ENCODE measurements around the gene LIMS4.
"Not testable (repeated sequence)": the region's sequence is repeated elsewhere in the genome, so short reads cannot be mapped to it uniquely, and the experiment has no call there.

Gene LIMS4

DNA sequence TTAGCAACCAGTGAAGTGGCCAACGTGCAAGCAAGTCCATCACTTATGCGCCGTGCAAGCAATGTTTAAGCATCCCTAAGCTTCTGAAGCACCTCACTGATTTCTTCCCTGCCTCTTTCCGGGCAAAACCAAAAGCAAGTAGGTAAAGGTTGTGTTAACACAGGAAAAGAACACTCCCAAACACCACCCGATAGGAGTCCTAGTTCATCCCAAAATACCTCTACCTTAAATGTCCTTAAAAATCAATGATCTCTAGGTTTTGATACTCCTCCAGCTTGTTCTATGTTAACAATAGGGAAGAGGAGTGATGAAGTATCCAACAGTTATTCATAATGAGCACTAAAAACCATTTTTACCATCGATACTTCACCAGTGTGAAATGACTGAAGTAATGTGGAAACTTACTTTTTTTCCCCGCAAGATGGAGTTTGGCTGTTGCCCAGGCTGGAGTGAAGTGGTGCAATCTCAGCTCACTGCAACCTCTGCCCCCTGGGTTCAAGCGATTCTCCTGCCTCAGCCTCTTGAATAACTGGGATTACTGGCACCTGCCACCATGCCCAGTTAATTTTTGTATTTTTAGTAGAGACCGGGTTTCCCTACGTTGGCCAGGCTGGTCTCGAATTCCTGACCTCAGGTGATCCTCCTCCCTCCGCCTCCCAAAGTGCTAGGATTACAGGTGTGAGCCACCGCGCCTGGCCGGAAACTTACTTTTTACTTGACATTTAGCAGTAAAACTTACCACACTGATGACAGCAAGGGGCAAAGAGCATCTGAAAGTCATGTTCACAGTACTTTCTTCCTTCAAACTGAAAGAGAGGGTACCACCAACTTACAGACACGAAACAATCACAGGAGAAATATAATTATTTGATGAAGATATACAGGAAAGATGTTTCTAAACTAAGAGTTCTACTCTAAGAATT is 16.1 kb downstream of the LIMS4 start:
- not testable (repeated sequence) for DNase-seq (ENCODE audit: low read depth, low spot score)

DNA sequence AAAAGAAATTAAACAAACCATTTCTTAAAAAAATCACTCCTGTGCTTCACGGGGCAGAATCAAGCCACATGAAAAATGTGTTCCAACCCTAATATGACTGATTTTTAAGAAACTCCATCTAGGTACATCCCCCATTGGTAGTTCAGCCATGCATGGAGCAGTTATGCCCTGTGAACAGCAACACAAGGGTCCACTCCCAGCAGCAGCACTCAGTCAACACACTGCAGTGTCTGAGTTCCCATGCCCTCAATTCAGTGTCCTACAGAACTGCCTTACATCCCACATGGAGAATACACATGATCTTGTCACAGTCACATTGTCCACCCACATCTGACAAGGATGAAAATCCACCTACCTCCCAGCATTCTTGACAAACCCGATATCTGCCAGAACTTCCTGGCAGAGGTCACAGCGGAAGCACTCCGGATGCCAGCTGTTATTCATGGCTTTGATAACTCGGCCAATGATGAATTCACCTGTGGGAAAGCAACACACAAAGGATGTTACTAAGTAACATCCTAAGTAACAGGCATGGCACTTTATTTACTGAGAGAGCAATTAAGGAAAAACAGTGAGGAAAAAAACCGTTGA is 17.4 kb downstream of the LIMS4 start:
- not testable (repeated sequence) for DNase-seq (ENCODE audit: low read depth, low spot score); H3K4me3 ChIP-seq (ENCODE audit: low read length)

More for the DNA sequence above, 16.1 kb downstream of the LIMS4 start:
- H3K4me3 ChIP-seq (ENCODE audit: low read length), result not testable (repeated sequence)

DNA sequence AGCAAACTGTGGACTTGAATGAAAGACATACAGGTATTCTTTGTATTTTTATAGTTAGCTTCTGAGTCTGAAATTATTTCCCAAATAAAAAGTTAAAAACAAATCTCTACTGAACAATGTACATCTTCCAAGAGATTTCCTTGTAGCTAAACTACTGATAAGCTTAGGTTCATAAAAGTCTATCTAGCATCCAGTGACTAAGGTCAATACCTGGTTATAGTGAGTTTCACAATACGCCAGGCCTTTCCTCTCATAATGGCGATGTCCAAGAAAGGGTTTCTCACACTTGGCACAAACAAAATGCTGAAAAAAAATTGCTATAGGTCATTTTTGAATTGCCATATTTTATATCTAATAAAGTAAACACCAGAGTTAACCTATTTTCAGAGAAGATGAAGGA is 21.7 kb downstream of the LIMS4 start:
- not testable (repeated sequence) for DNase-seq (ENCODE audit: low read depth, low spot score); H3K4me3 ChIP-seq (ENCODE audit: low read length)

DNA sequence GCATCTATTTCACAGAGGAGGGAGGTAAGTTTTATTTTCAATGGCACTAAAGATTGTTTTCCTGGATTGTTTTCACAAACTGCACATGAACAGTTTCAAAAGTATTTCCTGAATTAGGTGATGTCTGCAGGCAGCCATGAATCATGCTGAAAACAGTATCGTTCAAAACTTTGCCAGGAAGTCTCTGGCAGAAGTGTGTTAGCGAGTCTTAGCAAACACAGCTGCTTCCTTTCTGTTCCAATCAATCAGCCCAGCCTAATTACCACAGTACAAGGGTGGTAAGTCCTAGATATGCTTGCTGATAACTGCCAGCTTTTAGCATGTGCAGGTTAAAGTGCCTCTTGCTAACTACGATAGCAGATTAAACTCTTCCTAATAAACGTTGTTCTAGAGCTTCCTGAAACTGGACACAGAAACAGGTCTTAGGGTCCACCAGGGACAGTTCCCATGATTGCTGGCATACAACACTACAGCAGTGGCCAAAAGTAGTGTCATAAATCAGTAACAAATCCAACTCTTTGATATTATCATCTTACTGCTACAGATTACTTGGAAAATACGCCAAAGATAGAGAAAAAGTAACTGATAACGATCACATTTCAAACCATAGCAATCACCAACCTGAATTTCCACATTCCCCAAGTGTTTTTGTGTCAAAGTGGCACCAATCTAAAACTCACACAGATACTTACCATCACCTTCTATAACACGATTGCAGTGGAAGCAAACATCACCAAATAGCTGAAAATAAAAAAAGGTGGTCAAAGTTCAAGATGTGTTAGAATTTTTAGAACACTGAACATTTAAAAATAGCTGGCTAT is 23.3 kb downstream of the LIMS4 start:
- H3K4me3 ChIP-seq (ENCODE audit: low read length); DNase-seq (ENCODE audit: low read depth, low spot score): not testable (repeated sequence)

DNA sequence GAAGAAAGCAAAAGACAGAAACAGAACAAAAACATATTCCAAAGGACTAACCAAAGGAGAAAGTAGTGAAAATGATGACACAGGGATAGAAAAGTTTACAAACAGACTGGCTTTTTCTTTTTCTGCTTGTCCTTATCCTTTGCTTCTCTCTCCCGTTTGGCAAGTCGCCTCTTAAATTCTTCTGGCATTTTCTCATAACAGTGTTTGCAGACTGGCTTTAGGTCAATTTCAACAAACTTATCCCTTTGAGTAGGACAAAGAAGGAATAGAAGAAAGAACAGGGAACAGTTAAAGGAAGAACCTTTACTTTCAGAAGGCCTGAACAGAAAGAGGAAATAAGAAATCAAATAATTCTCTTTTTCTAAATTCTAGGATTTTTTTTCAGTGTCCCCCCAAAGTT is 26.0 kb downstream of the LIMS4 start:
- not testable (repeated sequence) for H3K4me3 ChIP-seq (ENCODE audit: low read length); DNase-seq (ENCODE audit: low read depth, low spot score)

DNA sequence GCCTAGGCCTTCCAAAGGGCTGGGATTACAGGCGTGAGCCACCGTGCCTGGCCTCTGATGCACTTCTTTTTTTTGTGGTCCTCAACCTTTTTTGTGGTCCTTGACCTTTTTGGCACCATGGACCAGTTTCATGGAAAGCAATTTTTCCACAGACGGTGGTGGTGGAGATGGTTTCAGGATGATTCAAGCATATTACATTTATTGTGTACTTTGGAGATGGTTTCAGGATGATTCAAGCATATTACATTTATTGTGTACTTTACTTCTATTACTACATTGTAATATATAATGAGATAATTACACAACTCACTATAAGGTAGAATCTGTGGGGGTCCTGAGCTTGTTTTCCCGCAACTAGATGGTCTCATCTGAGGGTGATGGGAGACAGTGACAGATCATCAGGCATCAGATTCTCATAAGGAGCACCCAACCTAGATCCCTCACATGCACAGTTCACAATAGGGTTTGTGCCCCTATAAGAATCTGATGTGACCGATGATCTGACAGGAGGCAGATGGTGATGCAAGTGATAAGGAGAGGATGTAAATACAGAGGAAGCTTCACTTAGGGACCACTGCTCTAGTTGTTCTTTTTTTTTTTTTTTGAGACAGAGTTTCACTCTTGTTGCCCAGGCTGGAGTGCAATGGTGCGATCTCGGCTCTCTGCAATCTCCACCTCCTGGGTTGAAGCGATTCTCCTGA is 29.2 kb downstream of the LIMS4 start:
- DNase-seq (ENCODE audit: low read depth, low spot score), result not testable (repeated sequence)

DNA sequence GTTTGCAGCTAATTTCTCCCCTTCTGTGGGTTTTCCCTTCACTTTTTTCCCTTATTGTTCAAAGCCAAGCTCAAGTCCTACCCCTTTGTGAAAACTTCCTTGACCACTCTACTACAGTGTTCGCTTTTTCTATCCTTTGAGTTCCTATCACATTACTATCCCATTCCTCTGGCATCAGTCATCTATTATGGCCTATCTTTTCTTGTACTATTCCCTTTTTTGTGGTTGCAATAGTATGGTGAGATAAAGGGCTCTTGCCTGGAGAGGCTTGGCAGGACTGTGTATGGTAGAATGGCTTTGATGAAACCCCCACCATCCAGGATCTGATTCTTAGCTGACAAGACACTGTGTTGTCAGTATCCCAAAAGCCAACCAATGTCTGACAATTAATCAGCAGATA is 30.7 kb downstream of the LIMS4 start:
- not testable (repeated sequence) for H3K4me3 ChIP-seq (ENCODE audit: low read length); DNase-seq (ENCODE audit: low read depth, low spot score)

More for the DNA sequence above, 29.2 kb downstream of the LIMS4 start:
- not testable (repeated sequence) for H3K4me3 ChIP-seq (ENCODE audit: low read length)

DNA sequence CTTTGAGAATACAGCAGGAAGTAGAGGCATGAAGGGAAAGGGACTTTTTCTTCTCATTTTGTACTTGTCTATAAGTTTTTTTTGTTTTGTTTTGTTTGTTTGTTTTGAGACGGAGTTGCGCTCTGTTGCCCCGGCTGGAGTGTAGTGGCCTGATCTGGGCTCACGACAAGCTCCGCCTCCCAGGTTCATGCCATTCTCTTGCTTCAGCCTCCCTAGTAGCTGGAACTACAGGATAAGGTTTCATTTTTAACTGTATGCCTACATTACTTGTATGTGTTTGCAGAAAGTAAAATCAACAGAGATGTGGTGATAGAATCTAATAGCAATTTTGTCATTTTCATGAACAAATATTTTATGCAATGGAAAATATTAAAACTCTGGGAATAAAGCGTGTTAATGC is 38.1 kb downstream of the LIMS4 start:
- DNase-seq (ENCODE audit: low read depth, low spot score); H3K4me3 ChIP-seq (ENCODE audit: low read length): not testable (repeated sequence)

DNA sequence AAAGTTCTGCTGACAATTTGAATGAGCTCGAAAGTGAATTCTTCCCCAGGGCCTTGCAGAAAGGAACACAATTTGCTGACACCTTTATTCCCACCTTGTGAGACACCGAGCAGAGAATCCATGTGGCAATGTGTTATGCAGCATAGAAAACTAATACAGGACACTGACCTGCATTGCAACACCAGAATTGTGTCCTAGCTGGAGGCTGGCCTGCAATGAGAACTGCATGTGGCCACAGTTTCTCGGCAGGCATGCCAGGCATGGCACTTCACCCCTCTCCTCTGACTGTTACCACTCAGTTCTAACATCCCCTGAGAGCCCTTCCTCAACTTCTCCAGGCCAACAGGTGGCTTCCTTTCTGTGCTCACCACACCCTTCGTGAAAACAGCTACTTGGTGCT is 46.9 kb downstream of the LIMS4 start:
- not testable (repeated sequence) for DNase-seq (ENCODE audit: low read depth, low spot score); H3K4me3 ChIP-seq (ENCODE audit: low read length)

DNA sequence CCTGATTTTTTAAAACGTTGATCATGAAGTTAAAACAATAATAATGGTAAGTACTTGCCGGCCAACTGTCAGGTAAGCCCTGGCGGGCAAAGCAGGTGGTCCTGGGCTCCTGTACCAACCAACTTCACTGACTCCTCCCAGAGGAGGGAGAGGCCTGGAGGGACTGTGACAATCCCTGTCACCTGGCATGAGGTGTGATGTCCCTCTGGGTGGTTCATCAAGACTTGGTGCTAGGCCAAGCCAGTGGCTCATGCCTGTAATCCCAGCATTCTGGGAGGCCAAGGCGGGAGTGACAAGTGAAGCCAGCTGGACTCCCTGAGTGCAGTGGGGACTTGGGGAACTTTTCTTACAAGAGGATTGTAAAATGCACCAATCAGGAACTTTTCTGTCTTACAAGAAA is 48.2 kb downstream of the LIMS4 start:
- H3K4me3 ChIP-seq (ENCODE audit: low read length); DNase-seq (ENCODE audit: low read depth, low spot score): not testable (repeated sequence)

DNA sequence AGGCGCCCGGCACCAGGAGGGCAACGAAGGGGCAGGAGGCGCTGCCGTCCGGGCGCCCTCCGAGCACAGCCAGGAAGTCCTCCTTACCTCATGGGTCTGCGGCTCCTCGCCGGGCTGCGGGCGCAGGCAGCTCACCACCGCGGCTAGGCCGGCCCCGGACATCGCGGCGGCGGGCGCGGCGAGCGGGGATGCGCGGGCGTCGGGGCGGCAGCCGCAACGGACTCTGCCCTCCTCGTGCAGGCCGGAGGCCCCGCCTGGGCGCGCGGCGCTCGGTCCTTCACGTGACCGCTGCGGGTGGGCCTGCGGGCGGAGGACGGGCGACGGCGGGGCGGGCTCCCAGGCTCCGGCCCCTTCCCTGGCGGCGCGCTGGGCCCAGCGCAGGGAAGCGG is 49.0 kb downstream of the LIMS4 start:
- H3K4me3 ChIP-seq (ENCODE audit: low read length); DNase-seq (ENCODE audit: low read depth, low spot score): not testable (repeated sequence)

DNA sequence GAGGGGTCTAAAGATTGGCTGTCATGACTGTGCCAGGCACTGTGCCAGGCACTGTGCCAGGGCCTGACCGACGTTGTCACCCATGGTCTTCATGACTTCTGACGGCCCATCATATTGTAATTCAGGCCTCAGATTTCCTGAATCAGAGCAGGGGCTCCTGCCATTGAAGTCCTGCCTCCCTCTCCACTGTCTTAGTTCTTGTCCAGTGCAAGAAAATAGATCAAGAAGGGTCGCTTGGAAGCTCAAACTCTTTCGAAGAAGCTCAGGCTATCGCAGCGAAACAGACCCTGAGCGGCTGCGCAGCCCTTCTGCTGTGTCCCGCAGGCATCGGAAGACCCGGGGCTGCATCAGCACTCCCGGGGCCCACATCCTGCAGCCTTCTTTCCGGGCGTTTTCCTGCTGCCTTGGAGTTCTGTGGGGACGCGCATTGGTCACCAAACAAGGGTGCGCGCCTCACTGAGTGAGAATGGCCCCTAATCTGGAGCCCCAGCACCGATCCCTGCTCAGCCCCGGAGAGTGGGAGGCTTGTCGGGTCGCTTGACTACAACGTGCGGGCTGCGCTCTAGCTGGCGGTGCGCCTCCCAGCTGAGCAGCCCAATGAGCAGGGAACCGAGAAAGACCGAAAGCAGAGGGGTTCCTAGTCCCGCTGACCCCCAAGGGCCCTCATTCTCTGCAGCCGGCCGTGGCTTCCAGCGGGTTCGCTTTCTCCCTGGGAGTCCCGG is 49.6 kb downstream of the LIMS4 start:
- not testable (repeated sequence) for H3K4me3 ChIP-seq (ENCODE audit: low read length)

DNA sequence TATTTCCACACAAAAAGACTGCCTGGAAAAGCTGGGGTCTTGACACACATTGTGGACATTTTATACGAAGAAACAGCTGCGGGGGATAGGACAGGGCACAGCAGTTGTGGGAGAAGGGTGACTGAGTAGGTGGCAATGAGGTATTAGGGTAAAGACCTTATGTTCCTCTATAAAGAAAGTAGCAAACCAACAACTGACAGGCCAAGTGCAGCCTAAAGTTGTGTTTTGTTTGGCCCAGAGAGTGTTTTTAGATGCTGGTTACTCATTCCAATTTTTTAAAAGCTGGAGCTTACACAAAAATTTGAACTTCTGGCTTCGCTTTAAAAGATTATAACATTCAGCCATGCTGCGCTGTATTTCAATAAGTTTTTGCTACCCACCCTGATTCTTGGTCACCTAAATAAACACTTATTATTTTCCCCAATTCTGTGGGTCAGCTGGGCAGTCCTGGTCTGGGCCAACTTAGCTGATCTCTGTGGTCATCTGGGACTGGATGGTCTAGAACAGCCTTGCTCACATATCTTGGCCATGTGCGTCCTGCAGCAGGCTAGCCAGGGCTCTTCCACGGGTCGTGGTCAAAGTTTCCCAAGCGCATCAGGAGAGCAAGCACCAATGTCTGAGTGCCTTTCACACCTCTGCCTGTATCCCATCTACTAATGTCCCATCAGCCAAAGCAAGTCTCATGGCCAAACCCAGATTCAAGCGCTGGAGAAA is 51.8 kb downstream of the LIMS4 start:
- not testable (repeated sequence) for H3K4me3 ChIP-seq (ENCODE audit: low read length); DNase-seq (ENCODE audit: low read depth, low spot score)

More for the DNA sequence above, 49.6 kb downstream of the LIMS4 start:
- DNase-seq (ENCODE audit: low read depth, low spot score), result not testable (repeated sequence)

DNA sequence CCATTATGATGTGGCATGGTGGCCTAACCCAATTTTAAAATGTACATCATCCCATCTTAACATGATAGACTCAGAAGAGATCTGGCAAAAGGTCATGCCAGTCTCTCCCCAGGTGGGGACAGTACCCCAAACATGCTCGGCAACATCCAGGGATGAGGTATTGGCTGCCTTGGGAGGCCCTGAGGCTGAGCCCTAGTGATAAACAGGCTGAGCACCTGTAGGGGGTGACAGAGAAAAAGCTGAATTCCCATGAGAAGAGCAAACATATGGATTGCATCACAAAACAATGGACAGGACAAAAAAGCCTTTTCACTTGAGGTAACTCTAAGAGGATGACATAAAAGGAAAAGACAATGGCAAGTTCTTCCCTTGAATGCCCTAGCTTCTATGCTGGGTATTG is 65.5 kb downstream of the LIMS4 start:
- DNase-seq (ENCODE audit: low read depth, low spot score); H3K4me3 ChIP-seq (ENCODE audit: low read length): not testable (repeated sequence)

DNA sequence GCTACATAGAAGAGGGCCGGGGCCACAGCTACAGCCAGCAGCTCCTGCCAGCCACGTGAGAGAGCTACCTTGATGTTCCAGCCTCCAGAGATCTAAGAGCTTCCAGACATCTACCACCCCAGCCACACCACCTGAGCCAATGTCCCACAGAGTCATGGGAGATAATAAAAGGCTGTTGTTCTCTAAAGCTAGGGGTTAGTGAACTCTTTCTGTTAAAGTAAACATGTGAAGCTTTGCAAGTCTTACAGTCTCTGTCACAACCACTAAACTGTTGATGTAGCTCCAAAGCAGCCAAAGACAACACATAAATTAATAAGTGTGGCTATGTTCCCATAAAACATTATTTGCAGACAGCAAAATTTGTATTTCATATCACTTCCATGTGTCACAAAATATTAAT is 67.6 kb downstream of the LIMS4 start:
- not testable (repeated sequence) for DNase-seq (ENCODE audit: low read depth, low spot score); H3K4me3 ChIP-seq (ENCODE audit: low read length)

DNA sequence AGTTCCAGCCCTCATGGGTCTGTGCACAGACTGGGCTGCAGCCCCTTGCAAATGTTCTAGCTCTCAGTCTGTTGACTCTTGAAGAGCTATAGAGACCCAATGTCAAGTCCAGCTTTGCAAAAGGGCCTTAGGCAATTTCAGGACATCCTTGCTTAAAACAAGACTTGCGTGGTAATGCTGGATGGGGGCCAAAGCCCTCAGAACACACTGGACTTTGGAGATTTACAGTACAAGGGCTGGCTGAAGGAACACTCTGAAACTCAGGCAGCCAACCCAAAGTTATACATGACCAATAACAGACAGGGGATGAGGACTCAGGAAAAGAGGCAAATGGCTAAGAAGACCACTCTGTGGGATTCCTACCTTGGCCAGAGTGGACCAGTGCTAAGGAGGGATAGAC is 68.4 kb downstream of the LIMS4 start:
- DNase-seq (ENCODE audit: low read depth, low spot score); H3K4me3 ChIP-seq (ENCODE audit: low read length): not testable (repeated sequence)

DNA sequence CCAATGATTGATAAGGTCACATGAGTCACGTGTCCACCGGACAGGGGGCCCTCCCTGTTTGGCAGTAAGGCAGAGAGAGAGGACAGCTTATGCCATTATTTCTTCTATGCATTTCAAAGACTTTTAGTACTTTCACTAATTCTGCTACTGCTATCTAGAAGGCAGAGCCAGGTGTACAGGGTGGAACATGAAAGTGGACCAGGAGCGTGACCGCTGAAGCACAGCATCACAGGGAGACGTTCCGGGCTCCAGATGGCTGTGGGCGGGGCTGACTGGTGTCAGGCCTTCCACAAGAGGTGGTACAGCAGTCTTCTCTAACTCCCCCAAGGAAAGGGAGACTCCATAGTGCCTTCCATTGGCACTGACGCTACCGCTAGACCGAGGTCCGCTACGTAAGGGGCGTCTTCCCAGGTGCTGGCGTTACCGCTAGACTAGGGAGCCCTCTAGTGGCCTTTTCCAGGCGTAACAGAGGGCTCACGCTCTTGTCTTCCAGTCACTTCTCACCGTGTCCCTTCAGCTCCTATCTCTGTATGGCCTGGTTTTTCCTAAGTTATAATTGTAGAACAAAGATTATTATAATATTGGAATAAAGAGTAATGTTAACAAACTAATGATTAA is 71.5 kb downstream of the LIMS4 start:
- not testable (repeated sequence) for DNase-seq (ENCODE audit: low read depth, low spot score); H3K4me3 ChIP-seq (ENCODE audit: low read length)

All from Jurkat, Clone E6-1 (cell line).